Measurements from ENCODE around the gene EIF2B1.
A peak's percentile ranks its signal among the peaks of the same experiment; 100 is the strongest.

Gene EIF2B1

DNA sequence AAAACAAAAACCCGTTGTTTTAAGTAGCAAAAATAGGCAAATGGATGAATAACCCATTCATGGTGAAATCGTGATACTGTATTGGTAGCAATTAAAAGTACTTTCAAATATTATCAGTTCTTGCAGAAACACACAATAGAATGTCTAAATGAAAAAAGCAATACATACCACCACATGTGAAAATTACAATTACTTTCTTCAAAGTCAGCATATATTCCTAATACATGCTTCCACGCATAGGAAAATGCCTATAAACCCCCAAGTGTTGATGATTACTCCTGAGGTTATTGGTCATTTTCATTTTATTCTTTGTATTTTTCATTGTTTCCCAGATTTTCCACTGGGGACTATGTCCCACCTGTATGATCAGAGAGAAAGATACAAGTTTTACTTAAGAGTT, 16.3 kb downstream of the EIF2B1 start (continued):
- no peak for TF ChIP-seq TOX (CRISPR knock-in tag; IDR thresholded peaks at IDR 0.05; ENCODE audit: borderline replicate concordance)
- no peak for TF ChIP-seq ISL1 (CRISPR knock-in tag; IDR thresholded peaks at IDR 0.05)
- TF ChIP-seq ZNF8 (CRISPR knock-in tag; IDR thresholded peaks at IDR 0.05) = no peak
- TF ChIP-seq ZFP30 (CRISPR knock-in tag; IDR thresholded peaks at IDR 0.05) = no peak
- TF ChIP-seq RARB (CRISPR knock-in tag; IDR thresholded peaks at IDR 0.05) = no peak
- no peak for TF ChIP-seq BACH2 (CRISPR knock-in tag; IDR thresholded peaks at IDR 0.05; ENCODE audit: borderline replicate concordance)
- no peak for TF ChIP-seq PPARA (CRISPR knock-in tag; IDR thresholded peaks at IDR 0.05; ENCODE audit: borderline replicate concordance)

GRCh38 chr12:123614531-123614930, 19.0 kb downstream of the EIF2B1 start:
- ATAC-seq = 0 out of 3 replicates have a peak, but pooled peaks have one; percentile 21
- TF ChIP-seq, protein P1, sequence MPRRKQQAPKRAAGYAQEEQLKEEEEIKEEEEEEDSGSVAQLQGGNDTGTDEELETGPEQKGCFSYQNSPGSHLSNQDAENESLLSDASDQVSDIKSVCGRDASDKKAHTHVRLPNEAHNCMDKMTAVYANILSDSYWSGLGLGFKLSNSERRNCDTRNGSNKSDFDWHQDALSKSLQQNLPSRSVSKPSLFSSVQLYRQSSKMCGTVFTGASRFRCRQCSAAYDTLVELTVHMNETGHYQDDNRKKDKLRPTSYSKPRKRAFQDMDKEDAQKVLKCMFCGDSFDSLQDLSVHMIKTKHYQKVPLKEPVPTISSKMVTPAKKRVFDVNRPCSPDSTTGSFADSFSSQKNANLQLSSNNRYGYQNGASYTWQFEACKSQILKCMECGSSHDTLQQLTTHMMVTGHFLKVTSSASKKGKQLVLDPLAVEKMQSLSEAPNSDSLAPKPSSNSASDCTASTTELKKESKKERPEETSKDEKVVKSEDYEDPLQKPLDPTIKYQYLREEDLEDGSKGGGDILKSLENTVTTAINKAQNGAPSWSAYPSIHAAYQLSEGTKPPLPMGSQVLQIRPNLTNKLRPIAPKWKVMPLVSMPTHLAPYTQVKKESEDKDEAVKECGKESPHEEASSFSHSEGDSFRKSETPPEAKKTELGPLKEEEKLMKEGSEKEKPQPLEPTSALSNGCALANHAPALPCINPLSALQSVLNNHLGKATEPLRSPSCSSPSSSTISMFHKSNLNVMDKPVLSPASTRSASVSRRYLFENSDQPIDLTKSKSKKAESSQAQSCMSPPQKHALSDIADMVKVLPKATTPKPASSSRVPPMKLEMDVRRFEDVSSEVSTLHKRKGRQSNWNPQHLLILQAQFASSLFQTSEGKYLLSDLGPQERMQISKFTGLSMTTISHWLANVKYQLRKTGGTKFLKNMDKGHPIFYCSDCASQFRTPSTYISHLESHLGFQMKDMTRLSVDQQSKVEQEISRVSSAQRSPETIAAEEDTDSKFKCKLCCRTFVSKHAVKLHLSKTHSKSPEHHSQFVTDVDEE (CRISPR knock-in tag; IDR thresholded peaks at IDR 0.05) = no peak
- TF ChIP-seq TCF4 (CRISPR knock-in tag; IDR thresholded peaks at IDR 0.05; ENCODE audit: borderline replicate concordance) = no peak
- TF ChIP-seq, protein P2, sequence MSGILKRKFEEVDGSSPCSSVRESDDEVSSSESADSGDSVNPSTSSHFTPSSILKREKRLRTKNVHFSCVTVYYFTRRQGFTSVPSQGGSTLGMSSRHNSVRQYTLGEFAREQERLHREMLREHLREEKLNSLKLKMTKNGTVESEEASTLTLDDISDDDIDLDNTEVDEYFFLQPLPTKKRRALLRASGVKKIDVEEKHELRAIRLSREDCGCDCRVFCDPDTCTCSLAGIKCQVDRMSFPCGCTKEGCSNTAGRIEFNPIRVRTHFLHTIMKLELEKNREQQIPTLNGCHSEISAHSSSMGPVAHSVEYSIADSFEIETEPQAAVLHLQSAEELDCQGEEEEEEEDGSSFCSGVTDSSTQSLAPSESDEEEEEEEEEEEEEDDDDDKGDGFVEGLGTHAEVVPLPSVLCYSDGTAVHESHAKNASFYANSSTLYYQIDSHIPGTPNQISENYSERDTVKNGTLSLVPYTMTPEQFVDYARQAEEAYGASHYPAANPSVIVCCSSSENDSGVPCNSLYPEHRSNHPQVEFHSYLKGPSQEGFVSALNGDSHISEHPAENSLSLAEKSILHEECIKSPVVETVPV (CRISPR knock-in tag; IDR thresholded peaks at IDR 0.05) = no peak
- no peak for TF ChIP-seq ARNTL (CRISPR knock-in tag; IDR thresholded peaks at IDR 0.05; ENCODE audit: borderline replicate concordance, low read depth)
- TF ChIP-seq ISL1 (CRISPR knock-in tag; IDR thresholded peaks at IDR 0.05) = no peak
- TF ChIP-seq ZNF565 (CRISPR knock-in tag; conservative IDR thresholded peaks at IDR 0.05; ENCODE audit: low read depth) = no peak
- no peak for TF ChIP-seq OSR1 (CRISPR knock-in tag; IDR thresholded peaks at IDR 0.05)
- TF ChIP-seq, protein P3, sequence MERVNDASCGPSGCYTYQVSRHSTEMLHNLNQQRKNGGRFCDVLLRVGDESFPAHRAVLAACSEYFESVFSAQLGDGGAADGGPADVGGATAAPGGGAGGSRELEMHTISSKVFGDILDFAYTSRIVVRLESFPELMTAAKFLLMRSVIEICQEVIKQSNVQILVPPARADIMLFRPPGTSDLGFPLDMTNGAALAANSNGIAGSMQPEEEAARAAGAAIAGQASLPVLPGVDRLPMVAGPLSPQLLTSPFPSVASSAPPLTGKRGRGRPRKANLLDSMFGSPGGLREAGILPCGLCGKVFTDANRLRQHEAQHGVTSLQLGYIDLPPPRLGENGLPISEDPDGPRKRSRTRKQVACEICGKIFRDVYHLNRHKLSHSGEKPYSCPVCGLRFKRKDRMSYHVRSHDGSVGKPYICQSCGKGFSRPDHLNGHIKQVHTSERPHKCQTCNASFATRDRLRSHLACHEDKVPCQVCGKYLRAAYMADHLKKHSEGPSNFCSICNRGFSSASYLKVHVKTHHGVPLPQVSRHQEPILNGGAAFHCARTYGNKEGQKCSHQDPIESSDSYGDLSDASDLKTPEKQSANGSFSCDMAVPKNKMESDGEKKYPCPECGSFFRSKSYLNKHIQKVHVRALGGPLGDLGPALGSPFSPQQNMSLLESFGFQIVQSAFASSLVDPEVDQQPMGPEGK (CRISPR knock-in tag; IDR thresholded peaks at IDR 0.05; ENCODE audit: borderline replicate concordance) = no peak
- no peak for TF ChIP-seq RARB (CRISPR knock-in tag; IDR thresholded peaks at IDR 0.05)
- TF ChIP-seq ESRRG (CRISPR knock-in tag; IDR thresholded peaks at IDR 0.05) = no peak
- TF ChIP-seq ZNF70 (CRISPR knock-in tag; IDR thresholded peaks at IDR 0.05) = no peak
- TF ChIP-seq, protein P4, sequence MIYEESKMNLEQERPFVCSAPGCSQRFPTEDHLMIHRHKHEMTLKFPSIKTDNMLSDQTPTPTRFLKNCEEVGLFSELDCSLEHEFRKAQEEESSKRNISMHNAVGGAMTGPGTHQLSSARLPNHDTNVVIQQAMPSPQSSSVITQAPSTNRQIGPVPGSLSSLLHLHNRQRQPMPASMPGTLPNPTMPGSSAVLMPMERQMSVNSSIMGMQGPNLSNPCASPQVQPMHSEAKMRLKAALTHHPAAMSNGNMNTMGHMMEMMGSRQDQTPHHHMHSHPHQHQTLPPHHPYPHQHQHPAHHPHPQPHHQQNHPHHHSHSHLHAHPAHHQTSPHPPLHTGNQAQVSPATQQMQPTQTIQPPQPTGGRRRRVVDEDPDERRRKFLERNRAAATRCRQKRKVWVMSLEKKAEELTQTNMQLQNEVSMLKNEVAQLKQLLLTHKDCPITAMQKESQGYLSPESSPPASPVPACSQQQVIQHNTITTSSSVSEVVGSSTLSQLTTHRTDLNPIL (CRISPR knock-in tag; IDR thresholded peaks at IDR 0.05; ENCODE audit: low read depth) = no peak
- TF ChIP-seq GLIS3 (CRISPR knock-in tag; IDR thresholded peaks at IDR 0.05) = no peak
- TF ChIP-seq CSDC2 (CRISPR knock-in tag; IDR thresholded peaks at IDR 0.05) = no peak
- no peak for TF ChIP-seq BACH2 (CRISPR knock-in tag; IDR thresholded peaks at IDR 0.05; ENCODE audit: borderline replicate concordance)

DNA sequence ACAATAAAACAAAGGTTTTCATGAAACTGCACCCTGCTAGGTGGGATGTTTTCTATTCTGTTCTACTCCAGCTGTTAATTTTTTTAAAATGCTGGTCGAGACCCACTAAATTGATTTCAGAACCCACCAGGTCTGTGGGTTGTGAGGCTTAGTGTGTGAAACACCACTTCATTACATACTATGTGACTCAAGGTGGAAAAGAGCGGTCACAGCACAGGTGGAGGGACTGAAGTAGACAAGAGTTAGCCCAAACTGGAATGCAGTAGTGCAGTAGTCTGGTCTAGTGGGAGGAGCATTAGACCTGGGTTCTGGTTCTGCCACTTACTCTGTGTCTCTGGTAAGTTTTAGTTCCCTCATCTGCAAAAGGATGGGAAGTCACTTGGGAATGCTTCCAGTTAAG, 19.4 kb downstream of the EIF2B1 start:
- no peak for TF ChIP-seq ZFP30 (CRISPR knock-in tag; IDR thresholded peaks at IDR 0.05)
- no peak for TF ChIP-seq ESRRG (CRISPR knock-in tag; IDR thresholded peaks at IDR 0.05)
- TF ChIP-seq, protein P4 (CRISPR knock-in tag; IDR thresholded peaks at IDR 0.05; ENCODE audit: low read depth) = no peak
- no peak for TF ChIP-seq BACH2 (CRISPR knock-in tag; IDR thresholded peaks at IDR 0.05; ENCODE audit: borderline replicate concordance)
- TF ChIP-seq, protein P2 (CRISPR knock-in tag; IDR thresholded peaks at IDR 0.05) = no peak
- TF ChIP-seq GLIS3 (CRISPR knock-in tag; IDR thresholded peaks at IDR 0.05) = no peak
- TF ChIP-seq, protein P3 (CRISPR knock-in tag; IDR thresholded peaks at IDR 0.05; ENCODE audit: borderline replicate concordance) = no peak
- TF ChIP-seq TOX (CRISPR knock-in tag; IDR thresholded peaks at IDR 0.05; ENCODE audit: borderline replicate concordance) = no peak
- no peak for TF ChIP-seq ARNTL (CRISPR knock-in tag; IDR thresholded peaks at IDR 0.05; ENCODE audit: borderline replicate concordance, low read depth)
- TF ChIP-seq ZNF8 (CRISPR knock-in tag; IDR thresholded peaks at IDR 0.05) = no peak

More for the DNA sequence above, 19.4 kb downstream of the EIF2B1 start:
- no peak for ATAC-seq
